Pancreas (tissue), 10 donors: Measurements from ENCODE around the gene PEX7. TPM values are rescaled to one million over a fixed set of nuclear protein-coding genes. Genes with fewer than 3 reads are reported as not detected.
"Not testable (repeated sequence)": the region's sequence is repeated elsewhere in the genome, so short reads cannot be mapped to it uniquely, and the experiment has no call there.

ENCODE experiments used
- ATAC-seq, 4 donors: fragments of 200-7000 bp; cut with Tn5 transposase; one replicate each; pipeline versions ENCODE4 v1.8.0 to v1.9.1; 2020; ENCODE audit warnings: mild to moderate bottlenecking in 4 of 4, moderate library complexity in 4 of 4
- DNase-seq, 6 donors: peaks; one replicate each; pipeline ENCODE4 v3.0.0-alpha.2; 2020
- FAIRE-seq: peaks from 2 replicates; lab custom pipeline; 2012; peaks lifted over from hg19 to GRCh38; lab: Jason Lieb, UNC
- H3K27ac ChIP-seq, 4 donors: fragments of 200-600 bp; sonication (generic); 1 replicate in 3 of 4; 2 replicates in 1 of 4; pipeline versions ENCODE4 v1.5.0 to v1.8.0; 2020
- H3K27me3 ChIP-seq, 4 donors: fragments of 200-600 bp; one replicate each; pipeline ENCODE4 v1.8.0; 2021
- H3K36me3 ChIP-seq, 3 donors: fragments of 200-600 bp; sonication (generic) in 1 of 3; one replicate each; pipeline versions ENCODE4 v1.5.0 to v1.8.0; 2020 to 2021
- H3K4me1 ChIP-seq, 3 donors: fragments of 200-600 bp; one replicate each; pipeline ENCODE4 v1.8.0; 2021
- H3K4me3 ChIP-seq, 4 donors: fragments of 200-600 bp; sonication (generic) in 2 of 4; one replicate each; pipeline versions ENCODE4 v1.5.0 to v1.8.0; 2020 to 2021
- H3K9me3 ChIP-seq, 4 donors: fragments of 200-600 bp; one replicate each; pipeline ENCODE4 v1.8.0; 2021
- WGBS, 2 donors: extraction: QIAGEN DNeasy Blood & Tissue Kit; methylation state at CpG; one replicate each; pipeline ENCODE4 v1.1.7; 2013; 5-methylcytosine and 5-hydroxymethylcytosine counted together
- intact Hi-C, 3 donors: fragments of 100-400 bp; cut with DNase I; formaldehyde crosslinking; loops; one replicate each; pipeline versions ENCODE4 v1.11.1 to v1.14.2; 2022
- polyA plus RNA-seq, 2 donors: library from polyadenylated mRNA; stranded (reverse); fragments of 200-250 nt; gene quantifications; one replicate each; pipeline ENCODE4 v1.2.3, GENCODE V29; 2013
- total RNA-seq, 6 donors: library from RNA; stranded (reverse); fragmentation: NEBNext Ultra II Directional in 4 of 6; extraction: Animal tissue kit (Norgen Biotek cat#: 25700) in 4 of 6; gene quantifications; one replicate each; pipeline versions ENCODE4 v1.2.1 to v1.2.4, GENCODE V29; 2021 to 2023
- TF ChIP-seq, protein P1 (sequence below), 4 donors: fragments of 200-600 bp; sonication (generic) in 3 of 4; IDR thresholded peaks; one replicate each; pipeline versions ENCODE4 v1.5.0 to v1.8.0; 2021; ENCODE audit warnings: antibody characterized with exemption in 4 of 4
- donor health status: healthy with polysubstance abuse.
- donor health status: DM: no; HTN: no; CAD: no; lungs with moderate emphysema.
- donor health status: DM: no; HTN: no; CAD: no.
- donor health status: control.
- donor health status: control.
- donor health status: Bipolar disorder and iron deficiency.
- donor health status: DM: yes; HTN: yes; CAD: no.
- donor health status: DM: no; HTN: no; CAD: no.
- donor health status: DM: no; HTN: no; CAD: no.
- donor health status: DM: yes; HTN: yes; CAD: no.

The PEX7 gene
- total and polyA plus RNA-seq, 8 donors: 3.9 to 9.3 (median 6.8) TPM

GRCh38 chr6:136803608-136804007 is 18.8 kb upstream of the PEX7 start:
- Histone ChIP-seq H3K27me3 (no peaks in the 10 kb centered on the region), H3K9me3 (no peaks in the 10 kb centered on the region), H3K27ac (no peak overlapping the region), H3K4me3 (no peak overlapping the region), H3K36me3 (no peaks in the 10 kb centered on the region), H3K4me1 (no peaks in the 10 kb centered on the region)
- intact Hi-C loops: no loop called here
- ATAC-seq (no peak), FAIRE-seq (no peak), DNase-seq (no peak)
- 94 to 95% methylated on average over 1 of the region's 1 CpG for WGBS, 2 donors
- TF ChIP-seq, protein P1, sequence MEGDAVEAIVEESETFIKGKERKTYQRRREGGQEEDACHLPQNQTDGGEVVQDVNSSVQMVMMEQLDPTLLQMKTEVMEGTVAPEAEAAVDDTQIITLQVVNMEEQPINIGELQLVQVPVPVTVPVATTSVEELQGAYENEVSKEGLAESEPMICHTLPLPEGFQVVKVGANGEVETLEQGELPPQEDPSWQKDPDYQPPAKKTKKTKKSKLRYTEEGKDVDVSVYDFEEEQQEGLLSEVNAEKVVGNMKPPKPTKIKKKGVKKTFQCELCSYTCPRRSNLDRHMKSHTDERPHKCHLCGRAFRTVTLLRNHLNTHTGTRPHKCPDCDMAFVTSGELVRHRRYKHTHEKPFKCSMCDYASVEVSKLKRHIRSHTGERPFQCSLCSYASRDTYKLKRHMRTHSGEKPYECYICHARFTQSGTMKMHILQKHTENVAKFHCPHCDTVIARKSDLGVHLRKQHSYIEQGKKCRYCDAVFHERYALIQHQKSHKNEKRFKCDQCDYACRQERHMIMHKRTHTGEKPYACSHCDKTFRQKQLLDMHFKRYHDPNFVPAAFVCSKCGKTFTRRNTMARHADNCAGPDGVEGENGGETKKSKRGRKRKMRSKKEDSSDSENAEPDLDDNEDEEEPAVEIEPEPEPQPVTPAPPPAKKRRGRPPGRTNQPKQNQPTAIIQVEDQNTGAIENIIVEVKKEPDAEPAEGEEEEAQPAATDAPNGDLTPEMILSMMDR (IDR thresholded peaks at IDR 0.05): no peak

DNA sequence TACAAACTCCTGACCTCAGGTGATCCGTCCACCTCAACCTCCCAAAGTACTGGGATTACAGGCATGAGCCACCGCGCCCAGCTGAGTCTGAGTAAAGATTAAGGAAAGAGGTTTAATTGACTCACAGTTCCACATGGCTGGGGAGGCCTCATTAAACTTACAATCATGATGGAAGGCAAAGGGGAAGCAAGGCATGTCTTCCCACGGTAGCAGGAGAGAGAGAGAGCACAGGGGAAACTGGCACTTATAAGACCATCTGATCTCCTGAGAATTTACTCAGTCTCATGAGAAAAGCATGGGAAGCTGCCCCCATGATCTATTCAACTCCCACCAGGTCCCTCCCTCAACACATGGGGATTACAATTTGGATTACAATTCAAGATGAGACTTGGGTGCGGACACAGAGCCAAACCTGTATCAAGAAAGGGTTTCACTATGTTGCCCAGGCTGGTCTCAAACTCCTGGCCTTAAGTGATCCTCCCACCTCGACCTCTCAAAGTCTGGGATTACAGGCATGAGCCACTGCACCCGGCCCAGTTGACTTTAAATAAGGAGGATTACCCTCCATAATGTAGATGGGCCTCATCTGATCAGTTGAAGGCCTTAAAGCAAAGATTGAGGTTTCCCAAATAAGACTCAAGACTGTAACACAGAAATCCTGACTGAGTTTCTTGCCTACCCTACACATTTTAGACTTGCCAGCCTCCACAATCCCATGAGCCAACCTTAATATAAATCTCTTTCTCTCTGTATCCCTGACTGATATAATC is 13.1 kb upstream of the PEX7 start:
- no peak for ATAC-seq
- intact Hi-C loops: no loop called here
- H3K9me3 ChIP-seq: no peaks in the 10 kb centered on the region
- TF ChIP-seq, protein P1 (IDR thresholded peaks at IDR 0.05): no peak
- H3K4me3 ChIP-seq: no peak overlapping the region
- H3K36me3 ChIP-seq: no peaks in the 10 kb centered on the region
- WGBS, 2 donors: 93 to 94% methylated on average over 7 of the region's 7 CpGs
- no peak overlapping the region for H3K27ac ChIP-seq
- DNase-seq: no peak
- peaks cover 0 to 9% (median 0%) of the 10 kb centered on the region in 3 donors for H3K4me1 ChIP-seq
- H3K27me3 ChIP-seq: no peaks in the 10 kb centered on the region
- FAIRE-seq: no peak

DNA sequence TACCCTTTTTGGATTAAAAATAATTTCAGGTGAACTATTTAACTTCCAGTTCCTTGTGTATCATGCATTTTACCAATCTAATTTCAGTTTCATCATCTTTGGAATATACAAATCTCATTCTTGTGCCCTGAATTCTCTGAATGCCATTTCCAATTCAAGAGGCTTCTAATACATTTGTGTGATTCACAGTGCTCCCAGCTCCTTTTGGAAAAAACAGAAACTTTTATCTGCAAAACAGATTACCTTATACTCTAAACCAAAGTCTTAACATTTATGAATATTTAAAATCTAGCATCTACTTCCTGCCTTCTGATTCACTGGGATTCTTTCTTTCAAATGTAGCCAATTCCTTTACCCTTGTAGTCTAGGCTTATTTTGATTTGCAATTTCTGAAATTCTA is 11.1 kb upstream of the PEX7 start:
- Histone ChIP-seq H3K4me1 (peaks cover 0 to 9% (median 0%) of the 10 kb centered on the region in 3 donors), H3K4me3 (no peak overlapping the region), H3K27me3 (no peaks in the 10 kb centered on the region), H3K36me3 (no peaks in the 10 kb centered on the region), H3K27ac (no peak overlapping the region), H3K9me3 (no peaks in the 10 kb centered on the region)
- DNase-seq (no peak), ATAC-seq (no peak), FAIRE-seq (no peak)
- intact Hi-C loops: no loop called here
- TF ChIP-seq, protein P1 (IDR thresholded peaks at IDR 0.05): no peak

GRCh38 chr6:136812174-136812573 is 10.2 kb upstream of the PEX7 start:
- Histone ChIP-seq H3K4me3 (no peak overlapping the region), H3K27ac (no peak overlapping the region), H3K27me3 (no peaks in the 10 kb centered on the region), H3K9me3 (no peaks in the 10 kb centered on the region), H3K4me1 (peaks cover 0 to 9% (median 0%) of the 10 kb centered on the region in 3 donors), H3K36me3 (no peaks in the 10 kb centered on the region)
- TF ChIP-seq, protein P1 (IDR thresholded peaks at IDR 0.05): no peak
- FAIRE-seq (no peak), DNase-seq (no peak), ATAC-seq (peak; percentile 35 to 73 (median 58))
- intact Hi-C loops: no loop called here
- 63 to 76% methylated on average over 2 of the region's 2 CpGs for WGBS, 2 donors

GRCh38 chr6:136815608-136816007 is 6.8 kb upstream of the PEX7 start:
- H3K27ac ChIP-seq, H3K9me3 ChIP-seq, intact Hi-C loops, ATAC-seq, DNase-seq, H3K4me3 ChIP-seq, FAIRE-seq, H3K36me3 ChIP-seq, H3K27me3 ChIP-seq: not testable (repeated sequence)
- H3K4me1 ChIP-seq: peaks cover 9 to 15% (median 12%) of the 10 kb centered on the region in 3 donors
- 85% methylated on average over 1 of the region's 1 CpG for WGBS, 2 donors
